Activated naive CD4-positive, alpha-beta T cell treated with anti-CD3 and anti-CD28 coated beads for 36 hours (primary cell): Measurements from ENCODE around the gene INCENP. TPM values are rescaled to one million over a fixed set of nuclear protein-coding genes. Genes with fewer than 3 reads are reported as not detected.

ENCODE experiments used
- CTCF ChIA-PET: fragments of 350-600 bp; sonication (Branson Sonifier 250); formaldehyde crosslinking; loops from one replicate; lab custom pipeline; 2021; ENCODE audit warnings: antibody characterized with exemption; lab: Charles Lee
- DNase-seq: peaks from one replicate; pipeline ENCODE4 v3.0.0-alpha.2; 2020
- H3K27ac Mint-ChIP-seq: one replicate; pipeline ENCODE4 v1.8.0; 2021; ENCODE audit warnings: mild to moderate bottlenecking, mixed read lengths
- H3K27me3 Mint-ChIP-seq: one replicate; pipeline ENCODE4 v1.8.0; 2021; ENCODE audit warnings: low read depth, mixed read lengths
- H3K36me3 Mint-ChIP-seq: one replicate; pipeline ENCODE4 v1.8.0; 2021; ENCODE audit warnings: low read depth, mixed read lengths
- H3K4me1 Mint-ChIP-seq: one replicate; pipeline ENCODE4 v1.8.0; 2021; ENCODE audit warnings: low read depth, mixed read lengths
- H3K4me3 Mint-ChIP-seq: one replicate; pipeline ENCODE4 v1.8.0; 2021; ENCODE audit warnings: mild to moderate bottlenecking, moderate library complexity, mixed read lengths
- H3K9me3 Mint-ChIP-seq: one replicate; pipeline ENCODE4 v1.8.0; 2021; ENCODE audit warnings: mixed read lengths
- intact Hi-C: fragments of 100-400 bp; cut with micrococcal nuclease; formaldehyde crosslinking; loops from one replicate; pipeline ENCODE4 v1.15.1; 2023
- total RNA-seq, 2 experiments: library from RNA; stranded (reverse); gene quantifications; one replicate each; pipeline ENCODE4 v1.2.3, GENCODE V29; 2021

Gene INCENP
- total RNA-seq, 2 experiments from 2014 or later: 156 to 161 TPM

GRCh38 chr11:62105667-62106191 lies 18.1 kb upstream of the INCENP start:
- Mint-ChIP-seq H3K27me3 (no peaks in the 10 kb centered on the region), H3K9me3 (peaks cover 4% of the 10 kb centered on the region), H3K36me3 (no peaks in the 10 kb centered on the region), H3K27ac (peak overlapping the region; percentile 91), H3K4me1 (peaks cover 19% of the 10 kb centered on the region), H3K4me3 (peak overlapping the region; percentile 65)
- no peak for DNase-seq
- CTCF ChIA-PET: interaction anchor here (0.6 to 5.6 kb wide), 8 partner anchors 9 to 633 kb away, joined by 3 to 92 read pairs (median 4); no protein-coding TSS in a partner anchor
- intact Hi-C loops: loop anchor here (2.0 to 5.0 kb wide), 3 partner anchors 78 to 308 kb away; partner anchors contain the start of gene FTH1

- Mint-ChIP-seq H3K27ac (no peak overlapping the region), H3K4me3 (no peak overlapping the region), H3K27me3 (no peaks in the 10 kb centered on the region), H3K36me3 (no peaks in the 10 kb centered on the region), H3K9me3 (peaks cover 4% of the 10 kb centered on the region), H3K4me1 (peaks cover 19% of the 10 kb centered on the region)
- peak; percentile 59 for DNase-seq
- CTCF ChIA-PET: interaction anchor here (0.5 to 5.6 kb wide), 48 partner anchors 10 to 375 kb away, joined by 3 to 109 read pairs (median 4); partner anchors contain the start of genes BEST1 and FADS2
- intact Hi-C loops: loop anchor here (1.0 to 5.0 kb wide), 6 partner anchors 26 to 361 kb away; no protein-coding TSS in a partner anchor
Measured at GRCh38 chr11:62108017-62108750, 15.6 kb upstream of the INCENP start.

DNA sequence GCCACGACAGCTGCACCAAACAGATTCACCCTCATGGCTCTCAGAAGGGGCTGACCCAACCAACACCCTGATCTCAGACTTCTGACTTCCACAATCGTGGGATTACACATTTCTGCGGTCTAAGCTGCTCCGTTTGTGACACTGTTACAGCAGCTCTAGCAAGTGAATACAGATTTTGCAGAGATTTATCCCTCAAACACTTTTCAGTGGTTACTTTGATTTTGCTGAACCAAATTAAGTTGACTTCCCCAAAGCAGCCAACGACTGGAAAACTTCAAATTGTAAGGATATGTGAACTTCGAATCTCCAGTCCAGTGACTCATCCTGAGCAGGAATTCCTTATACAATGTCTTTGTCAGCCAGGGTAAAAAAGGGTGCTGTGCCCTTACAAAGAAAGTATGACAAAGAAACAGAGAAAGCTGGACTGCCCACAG lies 14.8 kb upstream of the INCENP start:
- intact Hi-C loops: loop anchor here (1.0 to 5.0 kb wide), 6 partner anchors 27 to 362 kb away; no protein-coding TSS in a partner anchor
- Mint-ChIP-seq H3K4me3 (no peak overlapping the region), H3K36me3 (no peaks in the 10 kb centered on the region), H3K27me3 (no peaks in the 10 kb centered on the region), H3K9me3 (peaks cover 4% of the 10 kb centered on the region), H3K4me1 (peaks cover 19% of the 10 kb centered on the region), H3K27ac (no peak overlapping the region)
- CTCF ChIA-PET: interaction anchor here (0.9 to 5.6 kb wide), 18 partner anchors 16 to 355 kb away, joined by 3 to 109 read pairs (median 5); partner anchors contain the start of gene FADS2
- no peak for DNase-seq

DNA sequence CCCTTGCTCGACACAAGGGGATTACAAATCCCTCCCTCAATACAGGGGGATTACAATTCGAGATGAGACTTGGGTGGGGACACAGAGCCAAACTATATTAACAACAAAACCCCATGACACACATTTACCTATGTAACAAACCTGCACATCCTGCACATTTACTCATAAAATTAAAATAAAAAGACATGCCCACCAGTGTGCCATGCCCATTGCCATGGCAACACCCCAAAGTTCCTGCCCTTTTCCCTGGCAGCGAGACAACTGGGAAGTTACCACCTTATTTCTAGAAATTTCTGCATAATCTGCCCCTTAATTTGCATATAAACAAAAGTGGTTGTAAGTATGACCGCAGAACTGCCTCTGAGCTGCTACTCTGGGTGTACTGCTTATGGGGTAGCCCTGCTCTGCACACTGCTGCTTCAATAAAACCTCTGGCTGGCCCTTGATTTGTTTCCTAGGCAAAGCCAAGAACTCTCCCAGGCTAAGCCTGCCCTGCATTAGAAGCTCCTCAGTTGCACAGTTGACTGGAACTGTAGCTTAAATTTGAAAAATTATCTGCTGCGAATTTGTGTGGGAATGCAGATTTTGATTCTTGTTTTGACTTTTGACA lies 8.6 kb upstream of the INCENP start:
- H3K36me3 Mint-ChIP-seq: no peaks in the 10 kb centered on the region
- intact Hi-C loops: no loop called here
- H3K27ac Mint-ChIP-seq: no peak overlapping the region
- no peak for DNase-seq
- peaks cover 5% of the 10 kb centered on the region for H3K9me3 Mint-ChIP-seq
- H3K4me1 Mint-ChIP-seq: no peaks in the 10 kb centered on the region
- H3K4me3 Mint-ChIP-seq: no peak overlapping the region
- H3K27me3 Mint-ChIP-seq: no peaks in the 10 kb centered on the region
- CTCF ChIA-PET: interaction anchor here (0.8 to 2.3 kb wide), 2 partner anchors 9 to 33 kb away, joined by 3 to 10 read pairs; no protein-coding TSS in a partner anchor

GRCh38 chr11:62116451-62116850 lies 7.4 kb upstream of the INCENP start:
- Mint-ChIP-seq H3K9me3 (peaks cover 5% of the 10 kb centered on the region), H3K4me3 (no peak overlapping the region), H3K4me1 (no peaks in the 10 kb centered on the region), H3K36me3 (no peaks in the 10 kb centered on the region), H3K27ac (no peak overlapping the region), H3K27me3 (no peaks in the 10 kb centered on the region)
- CTCF ChIA-PET: no interaction called here
- intact Hi-C loops: no loop called here
- no peak for DNase-seq

DNA sequence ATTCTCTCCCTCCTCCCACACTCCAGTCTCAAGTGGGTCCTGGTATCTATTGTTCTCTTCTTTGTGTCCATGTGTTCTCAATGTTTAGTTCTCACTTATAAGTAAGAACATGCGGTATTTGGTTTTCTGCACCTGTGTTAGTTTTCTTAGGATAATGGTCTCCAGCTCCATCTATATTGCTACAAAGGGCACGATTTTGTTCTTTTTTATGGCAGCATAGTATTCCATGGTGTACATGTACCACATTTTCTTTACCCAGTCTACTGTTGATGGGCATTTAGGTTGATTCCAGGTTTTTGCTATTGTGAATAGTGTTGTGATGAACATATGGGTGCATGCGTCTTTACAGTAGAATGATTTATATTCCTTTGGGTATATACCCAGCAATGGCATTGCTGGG lies 4.2 kb upstream of the INCENP start:
- no peaks in the 10 kb centered on the region for H3K27me3 Mint-ChIP-seq
- no peak overlapping the region for H3K27ac Mint-ChIP-seq
- H3K36me3 Mint-ChIP-seq: no peaks in the 10 kb centered on the region
- H3K4me3 Mint-ChIP-seq: no peak overlapping the region
- H3K4me1 Mint-ChIP-seq: peaks cover 7% of the 10 kb centered on the region
- CTCF ChIA-PET: no interaction called here
- intact Hi-C loops: no loop called here
- no peak for DNase-seq
- peaks cover 5% of the 10 kb centered on the region for H3K9me3 Mint-ChIP-seq

GRCh38 chr11:62120001-62120400 lies 3.8 kb upstream of the INCENP start:
- peaks cover 3% of the 10 kb centered on the region for H3K36me3 Mint-ChIP-seq

DNA sequence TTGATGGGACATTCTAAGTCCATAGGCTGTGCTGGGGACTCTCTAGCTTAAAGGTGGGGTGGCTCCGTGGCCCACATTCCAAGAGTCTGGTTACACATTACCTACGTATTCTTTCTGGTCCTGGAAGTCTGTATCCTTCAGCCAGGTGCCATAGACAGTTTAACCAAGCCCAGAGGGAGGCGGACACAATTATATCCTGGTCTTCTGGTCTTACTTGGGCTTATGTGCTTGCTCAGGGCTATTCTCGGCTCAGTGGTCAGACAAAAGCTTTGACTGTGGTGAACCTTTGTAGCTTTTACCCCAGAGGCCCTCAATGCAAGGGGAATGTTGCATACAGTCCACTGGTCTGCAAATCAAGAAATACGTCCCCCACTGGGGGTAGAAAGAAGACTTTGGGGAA lies 3.4 kb upstream of the INCENP start:
- H3K36me3 Mint-ChIP-seq: peaks cover 5% of the 10 kb centered on the region
- H3K27ac Mint-ChIP-seq: no peak overlapping the region
- H3K9me3 Mint-ChIP-seq: peaks cover 5% of the 10 kb centered on the region
- no peak for DNase-seq
- CTCF ChIA-PET: interaction anchor here (0.6 kb wide), 1 partner anchor 182 kb away, joined by 3 read pairs; no protein-coding TSS in a partner anchor
- H3K4me3 Mint-ChIP-seq: no peak overlapping the region
- intact Hi-C loops: loop anchor here (5.0 kb wide), 1 partner anchor 328 kb away; the partner anchor contains the start of genes FEN1 and TMEM258
- H3K4me1 Mint-ChIP-seq: peaks cover 14% of the 10 kb centered on the region
- no peaks in the 10 kb centered on the region for H3K27me3 Mint-ChIP-seq

More at GRCh38 chr11:62120001-62120400, 3.8 kb upstream of the INCENP start:
- CTCF ChIA-PET: interaction anchor here (0.6 kb wide), 1 partner anchor 182 kb away, joined by 3 read pairs; no protein-coding TSS in a partner anchor
- Mint-ChIP-seq H3K4me3 (no peak overlapping the region), H3K27me3 (no peaks in the 10 kb centered on the region), H3K4me1 (peaks cover 11% of the 10 kb centered on the region), H3K9me3 (peaks cover 5% of the 10 kb centered on the region), H3K27ac (no peak overlapping the region)
- no peak for DNase-seq
- intact Hi-C loops: loop anchor here (5.0 kb wide), 1 partner anchor 328 kb away; the partner anchor contains the start of genes FEN1 and TMEM258

DNA sequence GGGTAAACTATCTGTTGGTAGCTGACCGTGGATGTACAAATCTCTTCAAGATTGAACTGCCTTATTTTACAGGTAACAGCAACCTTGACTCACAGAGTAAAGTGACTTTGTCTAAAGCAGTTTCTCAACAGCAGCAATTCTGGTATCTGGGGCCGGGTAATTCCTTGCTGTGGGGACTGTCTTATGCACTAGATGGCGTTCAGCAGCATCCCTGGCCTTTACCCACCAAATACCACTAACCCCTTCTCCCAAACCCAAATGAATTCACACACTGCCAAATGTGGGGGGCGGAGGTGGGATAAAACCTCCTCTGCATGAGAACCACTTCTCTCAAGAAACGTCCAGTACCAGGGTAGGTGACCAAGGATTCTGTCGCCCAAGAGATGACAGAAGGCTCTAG lies 1.7 kb upstream of the INCENP start:
- H3K9me3 Mint-ChIP-seq: no peaks in the 10 kb centered on the region
- H3K4me3 Mint-ChIP-seq: no peak overlapping the region
- H3K4me1 Mint-ChIP-seq: peaks cover 25% of the 10 kb centered on the region
- H3K27ac Mint-ChIP-seq: no peak overlapping the region
- H3K36me3 Mint-ChIP-seq: peaks cover 9% of the 10 kb centered on the region
- intact Hi-C loops: loop anchor here (5.0 kb wide), 1 partner anchor 330 kb away; the partner anchor contains the start of genes FEN1 and TMEM258
- no peaks in the 10 kb centered on the region for H3K27me3 Mint-ChIP-seq
- DNase-seq: no peak
- CTCF ChIA-PET: interaction anchor here (1.0 kb wide), 1 partner anchor 224 kb away, joined by 4 read pairs; no protein-coding TSS in a partner anchor

GRCh38 chr11:62124186-62125113 lies 639 bp downstream of the INCENP start:
- Mint-ChIP-seq H3K9me3 (no peaks in the 10 kb centered on the region), H3K27ac (peak overlapping the region; percentile 83), H3K4me1 (peaks cover 29% of the 10 kb centered on the region), H3K4me3 (peak overlapping the region; percentile 82), H3K27me3 (no peaks in the 10 kb centered on the region), H3K36me3 (peaks cover 23% of the 10 kb centered on the region)
- CTCF ChIA-PET: interaction anchor here (0.9 to 1.1 kb wide), 3 partner anchors 16 to 47 kb away, joined by 3 to 4 read pairs (median 3); no protein-coding TSS in a partner anchor
- intact Hi-C loops: loop anchor here (5.0 kb wide), 1 partner anchor 332 kb away; the partner anchor contains the start of genes FEN1 and TMEM258
- DNase-seq: peak; percentile 60

- intact Hi-C loops: no loop called here
- no peak overlapping the region for H3K27ac Mint-ChIP-seq
Measured at GRCh38 chr11:62125316-62125715, 1.5 kb downstream of the INCENP start.

More at GRCh38 chr11:62125316-62125715, 1.5 kb downstream of the INCENP start:
- Mint-ChIP-seq H3K36me3 (peaks cover 30% of the 10 kb centered on the region), H3K27me3 (no peaks in the 10 kb centered on the region), H3K4me3 (peak overlapping the region; percentile 82), H3K4me1 (peaks cover 29% of the 10 kb centered on the region), H3K9me3 (no peaks in the 10 kb centered on the region)
- CTCF ChIA-PET: interaction anchor here (0.9 kb wide), 1 partner anchor 17 kb away, joined by 4 read pairs; no protein-coding TSS in a partner anchor
- DNase-seq: no peak
